Coronary artery (tissue), 2 donors: ENCODE results near the gene ARRDC2.

Experiments
- DNase-seq: peaks from one replicate; pipeline ENCODE4 v3.0.0-alpha.2; 2017; ENCODE audit warnings: low spot score
- H3K27ac ChIP-seq, 2 donors: fragments of 200-600 bp; sonication (generic); one replicate each; pipeline ENCODE4 v1.5.1; 2016 to 2019
- H3K4me3 ChIP-seq: fragments of 200-600 bp; sonication (generic); 2 replicates; pipeline ENCODE4 v1.5.1; 2016; ENCODE audit warnings: mild to moderate bottlenecking, moderate library complexity
- CTCF ChIP-seq: fragments of 200-600 bp; sonication (generic); IDR thresholded peaks from one replicate; pipeline ENCODE4 v1.5.1; 2019; ENCODE audit warnings: antibody characterized with exemption

ARRDC2 gene

GRCh38 chr19:18053576-18054219 lies 45.7 kb downstream of the ARRDC2 start:
- Histone ChIP-seq H3K27ac (peak overlapping the region; percentile 46 to 61), H3K4me3 (no peak overlapping the region)
- DNase-seq = no peak
- TF ChIP-seq CTCF = no peak

- no peak overlapping the region for H3K4me3 ChIP-seq
- H3K27ac ChIP-seq = no peak overlapping the region
- no peak for TF ChIP-seq CTCF
- no peak for DNase-seq
Measured at GRCh38 chr19:18055967-18056366, 48.0 kb downstream of the ARRDC2 start.

GRCh38 chr19:18057557-18057956 lies 49.6 kb downstream of the ARRDC2 start:
- no peak for TF ChIP-seq CTCF
- peak overlapping the region; percentile 70 to 91 for H3K27ac ChIP-seq
- no peak overlapping the region for H3K4me3 ChIP-seq
- DNase-seq = no peak

GRCh38 chr19:18058208-18059009 lies 50.4 kb downstream of the ARRDC2 start:
- peak; percentile 97 for TF ChIP-seq CTCF
- Histone ChIP-seq H3K27ac (peak overlapping the region; percentile 70 to 91), H3K4me3 (peak overlapping the region; percentile 47)
- DNase-seq = peak; percentile 86

GRCh38 chr19:18059297-18059696 lies 51.3 kb downstream of the ARRDC2 start:
- no peak for TF ChIP-seq CTCF
- no peak for DNase-seq
- Histone ChIP-seq H3K27ac (no peak overlapping the region), H3K4me3 (no peak overlapping the region)

GRCh38 chr19:18059902-18060301 lies 51.9 kb downstream of the ARRDC2 start:
- no peak for DNase-seq
- no peak overlapping the region for H3K27ac ChIP-seq
- no peak overlapping the region for H3K4me3 ChIP-seq

More at GRCh38 chr19:18059902-18060301, 51.9 kb downstream of the ARRDC2 start:
- no peak for TF ChIP-seq CTCF
